NT2/D1 (cell line): ENCODE data around the gene COQ10A.

Source experiments
- SUZ12 ChIP-seq: IDR thresholded peaks from 2 replicates; pipeline ENCODE4 v1.6.1; 2011; ENCODE audit not compliant: insufficient read length, insufficient read depth; ENCODE audit errors: extremely low read depth
- YY1 ChIP-seq: IDR thresholded peaks from 2 replicates; pipeline ENCODE4 v1.6.1; 2011; ENCODE audit not compliant: insufficient read length, insufficient read depth
- ZNF274 ChIP-seq: IDR thresholded peaks from 2 replicates; pipeline ENCODE4 v1.6.1; 2011; ENCODE audit warnings: mild to moderate bottlenecking, low read depth, low read length

DNA sequence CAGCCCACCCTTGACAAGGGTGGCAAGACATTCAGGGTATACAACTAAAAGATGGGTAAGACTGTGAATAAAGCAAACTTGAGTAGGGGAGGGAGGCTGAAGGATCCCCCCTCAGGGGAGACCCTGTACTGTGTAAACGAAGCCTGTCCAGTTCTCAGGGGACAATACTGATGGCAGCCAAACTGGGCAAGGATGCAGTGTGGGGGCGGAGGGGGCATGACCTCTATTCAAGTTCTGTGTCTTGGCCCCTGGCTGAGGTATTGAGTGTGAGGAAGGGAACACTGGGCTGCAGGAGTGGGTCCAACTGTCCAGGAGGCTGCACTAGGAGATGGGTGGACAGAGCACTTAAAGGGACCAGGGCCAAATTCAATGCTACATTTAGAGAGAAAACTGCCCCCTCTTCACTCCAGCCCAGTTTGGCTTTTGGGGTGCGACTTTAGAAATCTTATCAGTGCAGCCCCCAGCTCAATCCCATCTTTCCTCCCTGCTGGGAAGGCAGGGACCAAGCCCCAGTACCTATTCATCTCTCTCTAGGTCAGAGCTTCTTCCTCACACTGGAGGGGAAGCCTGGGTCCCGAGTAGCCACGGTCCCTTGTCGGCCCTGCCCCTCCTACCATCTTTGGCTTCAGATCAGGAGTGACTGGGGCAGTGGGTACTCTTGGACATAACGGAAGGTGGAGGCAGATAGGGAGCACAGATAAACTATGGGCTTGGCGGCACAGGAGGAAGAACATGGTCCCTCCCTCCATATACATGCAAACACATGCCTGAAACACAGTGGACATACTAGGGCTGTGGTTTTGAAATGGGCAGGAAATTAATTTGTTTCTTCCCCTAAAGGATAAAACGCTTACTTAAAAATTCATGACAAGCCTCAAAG lies 25.1 kb upstream of the COQ10A start:
- TF ChIP-seq ZNF274 = no peak
- no peak for TF ChIP-seq YY1
- TF ChIP-seq SUZ12 = no peak
